ENCODE data around the gene TGFB3. TPM values are rescaled to one million over a fixed set of nuclear protein-coding genes. Genes with fewer than 3 reads are reported as not detected.

Gene TGFB3
- total and polyA plus RNA-seq, 9 donors: 5.7 to 23.7 (median 16.4) TPM

DNA sequence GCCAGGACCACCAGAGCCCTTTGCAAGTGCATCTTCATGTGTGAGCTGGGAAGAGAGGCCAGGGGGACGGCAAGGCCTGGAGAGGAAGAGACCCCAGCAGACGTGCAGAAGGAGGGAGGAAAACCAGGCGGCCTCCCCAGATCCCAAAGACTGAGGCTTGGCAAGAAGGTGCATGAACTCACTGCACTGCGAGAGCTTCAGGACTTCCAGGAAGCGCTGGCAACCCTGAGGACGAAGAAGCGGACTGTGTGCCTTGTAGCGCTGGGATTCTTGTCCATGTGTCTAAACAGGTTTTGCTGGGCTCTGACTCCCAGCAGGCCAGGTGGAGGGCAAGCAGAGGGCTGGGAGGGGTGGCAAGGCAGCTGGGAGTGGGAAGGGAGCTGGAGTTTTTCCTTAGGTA is 939 bp downstream of the TGFB3 start:
- H3K36me3 ChIP-seq: no peaks in the 10 kb centered on the region
- H3K4me3 ChIP-seq: peak overlapping the region; percentile 86
- H3K27me3 ChIP-seq: no peaks in the 10 kb centered on the region
- WGBS, 3 donors: 42 to 57% (median 47%) methylated on average over 8 of the region's 8 CpGs
- H3K9me3 ChIP-seq: no peaks in the 10 kb centered on the region
- intact Hi-C loops (cut with DNase I): loop anchor here (5.0 to 10.0 kb wide), 5 partner anchors 74 to 404 kb away; partner anchors contain the start of gene FLVCR2 (in 2 of the 4)
- H3K27ac ChIP-seq: peak overlapping the region; percentile 95 to 98
- TF ChIP-seq, protein P1, sequence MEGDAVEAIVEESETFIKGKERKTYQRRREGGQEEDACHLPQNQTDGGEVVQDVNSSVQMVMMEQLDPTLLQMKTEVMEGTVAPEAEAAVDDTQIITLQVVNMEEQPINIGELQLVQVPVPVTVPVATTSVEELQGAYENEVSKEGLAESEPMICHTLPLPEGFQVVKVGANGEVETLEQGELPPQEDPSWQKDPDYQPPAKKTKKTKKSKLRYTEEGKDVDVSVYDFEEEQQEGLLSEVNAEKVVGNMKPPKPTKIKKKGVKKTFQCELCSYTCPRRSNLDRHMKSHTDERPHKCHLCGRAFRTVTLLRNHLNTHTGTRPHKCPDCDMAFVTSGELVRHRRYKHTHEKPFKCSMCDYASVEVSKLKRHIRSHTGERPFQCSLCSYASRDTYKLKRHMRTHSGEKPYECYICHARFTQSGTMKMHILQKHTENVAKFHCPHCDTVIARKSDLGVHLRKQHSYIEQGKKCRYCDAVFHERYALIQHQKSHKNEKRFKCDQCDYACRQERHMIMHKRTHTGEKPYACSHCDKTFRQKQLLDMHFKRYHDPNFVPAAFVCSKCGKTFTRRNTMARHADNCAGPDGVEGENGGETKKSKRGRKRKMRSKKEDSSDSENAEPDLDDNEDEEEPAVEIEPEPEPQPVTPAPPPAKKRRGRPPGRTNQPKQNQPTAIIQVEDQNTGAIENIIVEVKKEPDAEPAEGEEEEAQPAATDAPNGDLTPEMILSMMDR (IDR thresholded peaks at IDR 0.05): no peak
- TF ChIP-seq POLR2A (IDR thresholded peaks at IDR 0.05) (no peak), EP300 (IDR thresholded peaks at IDR 0.05) (no peak)
- peak; percentile 39 to 52 (median 42) for DNase-seq
- peaks cover 9% of the 10 kb centered on the region for H3K4me1 ChIP-seq (ENCODE audit: insufficient read depth)

DNA sequence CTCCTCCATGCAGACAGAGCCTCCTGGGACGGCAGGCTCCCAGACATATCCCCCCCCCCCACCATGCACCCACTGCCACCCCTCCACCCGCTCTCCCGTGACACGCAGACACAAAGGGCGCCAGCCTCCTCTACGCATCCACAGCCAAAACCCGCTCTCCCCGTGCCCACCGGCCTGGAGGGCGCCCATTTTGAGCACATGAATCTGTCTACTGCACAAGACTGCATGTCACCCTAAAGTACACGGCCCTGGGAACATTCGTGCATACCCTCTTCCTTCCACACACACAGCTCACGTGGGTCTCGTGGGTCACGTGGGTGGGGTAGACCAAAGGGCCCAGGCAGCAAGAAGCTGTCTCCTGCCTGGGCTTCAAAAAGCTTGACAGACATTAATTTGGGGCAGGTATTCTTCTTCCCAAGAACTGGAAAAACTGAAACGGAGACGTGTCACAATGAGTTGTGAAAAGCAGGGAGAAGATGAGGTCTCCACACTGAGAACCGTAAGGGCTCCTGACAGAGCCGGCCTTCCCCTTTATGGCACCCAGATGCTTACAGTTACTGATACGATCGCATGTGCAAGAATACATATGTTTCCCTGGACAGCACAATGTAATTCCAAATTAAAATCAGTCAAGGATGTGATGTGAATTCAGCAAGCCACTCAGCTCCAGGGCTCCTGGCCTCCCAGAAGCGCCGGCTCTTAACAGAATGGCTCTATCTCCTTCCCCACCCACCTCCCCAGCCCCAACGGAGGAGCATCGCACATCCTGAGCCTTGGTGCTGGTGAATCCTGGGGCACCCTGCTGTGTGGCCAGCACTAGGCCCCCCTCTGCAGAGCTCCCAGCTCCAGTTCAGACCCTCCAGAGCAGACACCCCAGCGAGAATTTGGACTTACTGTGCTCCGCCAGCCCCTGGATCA is 1.9 kb downstream of the TGFB3 start:
- Histone ChIP-seq H3K36me3 (no peaks in the 10 kb centered on the region), H3K4me3 (peak overlapping the region; percentile 86), H3K9me3 (no peaks in the 10 kb centered on the region), H3K27ac (peak overlapping the region; percentile 95 to 98), H3K27me3 (no peaks in the 10 kb centered on the region), H3K4me1 (ENCODE audit: insufficient read depth) (peaks cover 9% of the 10 kb centered on the region)
- intact Hi-C loops (cut with DNase I): loop anchor here (2.0 to 10.0 kb wide), 6 partner anchors 73 to 403 kb away; partner anchors contain the start of gene FLVCR2 (in 2 of the 4)
- TF ChIP-seq, protein P1 (IDR thresholded peaks at IDR 0.05): no peak
- no peak for TF ChIP-seq EP300 (IDR thresholded peaks at IDR 0.05)
- TF ChIP-seq POLR2A (IDR thresholded peaks at IDR 0.05): no peak
- 44 to 56% (median 48%) methylated on average over 27 of the region's 27 CpGs for WGBS, 3 donors
- DNase-seq: peak; percentile 23 to 53 (median 36)

DNA sequence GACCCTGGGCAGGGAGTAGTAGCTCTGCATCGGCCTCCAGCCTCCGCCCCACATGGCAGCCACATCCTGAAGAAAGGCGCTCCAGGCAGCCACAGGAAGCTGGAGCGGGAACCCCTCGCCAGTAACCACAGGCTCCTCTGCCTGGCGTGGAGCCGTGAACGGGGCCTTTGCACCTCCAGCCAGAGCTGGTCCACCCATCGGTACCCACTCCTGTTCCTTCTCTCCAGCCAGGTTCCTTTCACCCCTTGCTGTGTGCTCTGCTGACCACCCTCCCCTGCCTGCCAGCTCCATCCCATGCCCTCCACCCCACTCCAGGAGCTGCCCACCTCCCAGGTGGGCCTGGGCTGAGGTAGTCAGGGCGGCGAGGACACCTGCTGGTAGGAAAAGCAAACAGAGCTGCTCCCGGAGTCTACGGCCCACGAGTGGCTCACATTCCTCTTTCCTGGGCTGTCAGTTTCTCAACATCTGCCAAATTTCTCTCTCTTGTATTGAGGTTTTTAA is 2.7 kb downstream of the TGFB3 start:
- DNase-seq: peak; percentile 21 to 55 (median 48)
- Histone ChIP-seq H3K36me3 (no peaks in the 10 kb centered on the region), H3K4me1 (ENCODE audit: insufficient read depth) (peaks cover 9% of the 10 kb centered on the region), H3K27ac (no peak overlapping the region), H3K9me3 (no peaks in the 10 kb centered on the region), H3K27me3 (no peaks in the 10 kb centered on the region), H3K4me3 (peak overlapping the region; percentile 86)
- intact Hi-C loops (cut with DNase I): loop anchor here in 1 of 4 donors (2.0 to 5.0 kb wide), 2 partner anchors 72 to 266 kb away; no protein-coding TSS in a partner anchor
- TF ChIP-seq EP300 (IDR thresholded peaks at IDR 0.05): no peak
- TF ChIP-seq, protein P1 (IDR thresholded peaks at IDR 0.05): peak in 2 of 3 donors; percentile 26 to 58
- TF ChIP-seq POLR2A (IDR thresholded peaks at IDR 0.05): no peak
- 45 to 59% (median 45%) methylated on average over 14 of the region's 14 CpGs for whole genome bisulfite sequencing, 3 donors

DNA sequence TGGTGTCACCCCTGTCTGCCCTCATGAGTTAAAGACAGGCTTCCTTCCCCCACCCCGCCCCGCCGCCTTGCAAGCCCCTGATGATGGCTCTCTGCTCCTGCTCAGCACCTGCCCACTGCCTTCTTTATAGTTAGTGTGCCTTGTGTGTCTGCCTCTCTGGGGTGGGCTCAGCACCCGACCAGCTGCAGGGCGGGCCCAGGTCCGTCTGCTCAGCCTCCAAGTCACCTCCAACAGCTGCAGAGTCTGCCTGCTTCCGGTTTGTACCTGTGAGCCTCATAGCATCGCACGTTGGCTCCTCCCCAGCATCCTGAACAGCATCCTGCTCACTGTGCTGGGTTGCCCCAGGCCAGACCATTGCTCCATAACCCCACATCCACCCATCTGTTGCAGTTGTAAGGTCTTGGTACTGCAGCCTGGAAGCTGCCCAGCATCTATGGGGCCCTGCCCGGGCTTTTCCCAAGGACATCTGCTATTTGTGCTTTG is 3.5 kb downstream of the TGFB3 start:
- no peak overlapping the region for H3K27ac ChIP-seq
- DNase-seq: no peak
- no peak overlapping the region for H3K4me3 ChIP-seq
- H3K4me1 ChIP-seq (ENCODE audit: insufficient read depth): peaks cover 9% of the 10 kb centered on the region
- WGBS, 3 donors: 64 to 73% (median 69%) methylated on average over 10 of the region's 10 CpGs
- intact Hi-C loops (cut with DNase I): loop anchor here in 1 of 4 donors (2.0 to 5.0 kb wide), 2 partner anchors 71 to 265 kb away; no protein-coding TSS in a partner anchor
- no peaks in the 10 kb centered on the region for H3K27me3 ChIP-seq
- TF ChIP-seq, protein P1 (IDR thresholded peaks at IDR 0.05): no peak
- TF ChIP-seq EP300 (IDR thresholded peaks at IDR 0.05) (no peak), POLR2A (IDR thresholded peaks at IDR 0.05) (no peak)
- H3K9me3 ChIP-seq: no peaks in the 10 kb centered on the region
- no peaks in the 10 kb centered on the region for H3K36me3 ChIP-seq
